Measurements from ENCODE around the gene EPB41L4A. TPM values are rescaled to one million over a fixed set of nuclear protein-coding genes. Genes with fewer than 3 reads are reported as not detected.

The EPB41L4A gene
- polyA plus RNA-seq, 1 donor from 2014 or later = 7.4 TPM

- Histone ChIP-seq H3K79me2 (replicated peaks; ENCODE audit: insufficient read depth, low read length) (no peaks in the 10 kb centered on the region), H3K27me3 (ENCODE audit: insufficient read depth, low read depth, low read length) (no peaks in the 10 kb centered on the region), H3F3A (ENCODE audit: insufficient read depth, low read length, poor library complexity, severe bottlenecking) (no peaks in the 10 kb centered on the region), H3K9ac (ENCODE audit: low read length) (no peak overlapping the region), H2AFZ (ENCODE audit: low read depth, low read length) (no peak overlapping the region), H3K27ac (ENCODE audit: low read length) (no peak overlapping the region), H4K20me1 (ENCODE audit: insufficient read depth) (no peaks in the 10 kb centered on the region), H3K4me3 (ENCODE audit: low read length) (no peak overlapping the region), H3K36me3 (ENCODE audit: insufficient read depth, low read length) (no peaks in the 10 kb centered on the region), H3K9me3 (ENCODE audit: low read length) (no peaks in the 10 kb centered on the region), H3K4me2 (ENCODE audit: low read length) (no peak overlapping the region), H3K9me2 (ENCODE audit: insufficient read depth, low read length) (no peaks in the 10 kb centered on the region)
- no peak for TF ChIP-seq EP300 (conservative IDR thresholded peaks at IDR 0.05; ENCODE audit: poor library complexity, severe bottlenecking)
- TF ChIP-seq MXI1 (conservative IDR thresholded peaks at IDR 0.05; ENCODE audit: poor library complexity, severe bottlenecking) = no peak
- TF ChIP-seq TAF1 (IDR thresholded peaks at IDR 0.05; ENCODE audit: low read depth) = no peak
- TF ChIP-seq RAD21 (conservative IDR thresholded peaks at IDR 0.05) = no peak
- no peak for TF ChIP-seq EZH2 (IDR thresholded peaks at IDR 0.05; ENCODE audit: borderline replicate concordance, insufficient read depth, low read length, poor library complexity, severe bottlenecking)
- TF ChIP-seq, protein P1, sequence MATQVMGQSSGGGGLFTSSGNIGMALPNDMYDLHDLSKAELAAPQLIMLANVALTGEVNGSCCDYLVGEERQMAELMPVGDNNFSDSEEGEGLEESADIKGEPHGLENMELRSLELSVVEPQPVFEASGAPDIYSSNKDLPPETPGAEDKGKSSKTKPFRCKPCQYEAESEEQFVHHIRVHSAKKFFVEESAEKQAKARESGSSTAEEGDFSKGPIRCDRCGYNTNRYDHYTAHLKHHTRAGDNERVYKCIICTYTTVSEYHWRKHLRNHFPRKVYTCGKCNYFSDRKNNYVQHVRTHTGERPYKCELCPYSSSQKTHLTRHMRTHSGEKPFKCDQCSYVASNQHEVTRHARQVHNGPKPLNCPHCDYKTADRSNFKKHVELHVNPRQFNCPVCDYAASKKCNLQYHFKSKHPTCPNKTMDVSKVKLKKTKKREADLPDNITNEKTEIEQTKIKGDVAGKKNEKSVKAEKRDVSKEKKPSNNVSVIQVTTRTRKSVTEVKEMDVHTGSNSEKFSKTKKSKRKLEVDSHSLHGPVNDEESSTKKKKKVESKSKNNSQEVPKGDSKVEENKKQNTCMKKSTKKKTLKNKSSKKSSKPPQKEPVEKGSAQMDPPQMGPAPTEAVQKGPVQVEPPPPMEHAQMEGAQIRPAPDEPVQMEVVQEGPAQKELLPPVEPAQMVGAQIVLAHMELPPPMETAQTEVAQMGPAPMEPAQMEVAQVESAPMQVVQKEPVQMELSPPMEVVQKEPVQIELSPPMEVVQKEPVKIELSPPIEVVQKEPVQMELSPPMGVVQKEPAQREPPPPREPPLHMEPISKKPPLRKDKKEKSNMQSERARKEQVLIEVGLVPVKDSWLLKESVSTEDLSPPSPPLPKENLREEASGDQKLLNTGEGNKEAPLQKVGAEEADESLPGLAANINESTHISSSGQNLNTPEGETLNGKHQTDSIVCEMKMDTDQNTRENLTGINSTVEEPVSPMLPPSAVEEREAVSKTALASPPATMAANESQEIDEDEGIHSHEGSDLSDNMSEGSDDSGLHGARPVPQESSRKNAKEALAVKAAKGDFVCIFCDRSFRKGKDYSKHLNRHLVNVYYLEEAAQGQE (IDR thresholded peaks at IDR 0.05; ENCODE audit: borderline replicate concordance) = no peak
- no peak for TF ChIP-seq CTCF (IDR thresholded peaks at IDR 0.05; ENCODE audit: poor library complexity, severe bottlenecking)
- TF ChIP-seq POLR2AphosphoS5 (IDR thresholded peaks at IDR 0.05) = no peak
- no peak for TF ChIP-seq SMC3 (conservative IDR thresholded peaks at IDR 0.05; ENCODE audit: poor library complexity)
Observed at GRCh38 chr5:112320408-112320807, 98.7 kb downstream of the EPB41L4A start.

DNA sequence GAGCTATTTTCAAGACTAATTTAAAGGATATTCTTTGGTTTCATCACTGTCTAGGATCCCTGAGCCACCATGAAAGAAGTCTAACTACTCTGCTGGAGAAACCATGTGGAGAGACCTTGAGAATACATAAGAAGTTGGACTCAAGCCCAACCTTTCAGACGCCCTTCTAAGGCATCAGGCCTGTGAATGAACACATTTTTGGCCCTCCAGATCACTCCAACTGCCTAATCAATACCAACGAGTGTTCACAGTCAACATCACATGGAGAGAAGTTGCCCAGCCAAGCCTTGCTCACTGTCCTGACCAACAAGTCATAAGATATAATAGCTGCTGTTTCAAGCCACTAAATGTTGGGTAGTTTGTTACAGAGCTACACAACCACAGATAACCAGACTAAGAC is 100.7 kb downstream of the EPB41L4A start:
- Histone ChIP-seq H3K79me2 (replicated peaks; ENCODE audit: insufficient read depth, low read length) (no peaks in the 10 kb centered on the region), H3F3A (ENCODE audit: insufficient read depth, low read length, poor library complexity, severe bottlenecking) (no peaks in the 10 kb centered on the region), H4K20me1 (ENCODE audit: insufficient read depth) (no peaks in the 10 kb centered on the region), H3K4me2 (ENCODE audit: low read length) (no peak overlapping the region), H3K27me3 (ENCODE audit: insufficient read depth, low read depth, low read length) (no peaks in the 10 kb centered on the region), H2AFZ (ENCODE audit: low read depth, low read length) (no peak overlapping the region), H3K9me3 (ENCODE audit: low read length) (no peaks in the 10 kb centered on the region), H3K27ac (ENCODE audit: low read length) (no peak overlapping the region), H3K9ac (ENCODE audit: low read length) (no peak overlapping the region), H3K4me3 (ENCODE audit: low read length) (no peak overlapping the region), H3K9me2 (ENCODE audit: insufficient read depth, low read length) (no peaks in the 10 kb centered on the region), H3K36me3 (ENCODE audit: insufficient read depth, low read length) (no peaks in the 10 kb centered on the region)
- no peak for TF ChIP-seq CTCF (IDR thresholded peaks at IDR 0.05; ENCODE audit: poor library complexity, severe bottlenecking)
- TF ChIP-seq, protein P1 (IDR thresholded peaks at IDR 0.05; ENCODE audit: borderline replicate concordance) = no peak

Measured in neural cell (in vitro differentiated cells).